Neutrophil (primary cell): ENCODE results near the gene MVB12B.
A peak's percentile ranks its signal among the peaks of the same experiment; 100 is the strongest.

Experiments used
- H3K27ac ChIP-seq: fragments of 200-600 bp; sonication (generic); 2 replicates; pipeline ENCODE4 v1.5.1; 2016; ENCODE audit warnings: mild to moderate bottlenecking, moderate library complexity
- H3K27me3 ChIP-seq: fragments of 200-600 bp; sonication (generic); 2 replicates; pipeline ENCODE4 v1.6.0; 2016; ENCODE audit warnings: mild to moderate bottlenecking
- H3K36me3 ChIP-seq: fragments of 200-600 bp; sonication (generic); 2 replicates; pipeline ENCODE4 v1.5.1; 2017
- H3K4me1 ChIP-seq, 2 experiments: fragments of 200-600 bp in 1 of 2; sonication (generic) in 1 of 2; 1 replicate in 1 of 2; 2 replicates in 1 of 2; pipeline versions ENCODE4 v1.5.1 to v1.6.1; 2013 to 2016; ENCODE audit warnings: low read depth in 1 of 2, low read length in 1 of 2, mild to moderate bottlenecking in 1 of 2, moderate library complexity in 1 of 2; ENCODE audit not compliant: control insufficient read depth in 1 of 2, insufficient read depth in 1 of 2
- H3K4me3 ChIP-seq, 2 experiments: fragments of 200-600 bp in 1 of 2; sonication (generic) in 1 of 2; 1 replicate in 1 of 2; 2 replicates in 1 of 2; pipeline ENCODE4 v1.5.1; 2013 to 2016; ENCODE audit warnings: low read depth in 1 of 2, low read length in 1 of 2, mild to moderate bottlenecking in 1 of 2, moderate library complexity in 1 of 2
- H3K9me3 ChIP-seq: fragments of 200-600 bp; sonication (generic); 2 replicates; pipeline ENCODE4 v1.5.1; 2016
- CTCF ChIP-seq: fragments of 200-600 bp; sonication (generic); IDR thresholded peaks from 2 replicates; pipeline ENCODE4 v1.5.1; 2016; ENCODE audit warnings: antibody characterized with exemption

MVB12B gene

GRCh38 chr9:126394802-126395201 is 68.2 kb downstream of the MVB12B start:
- Histone ChIP-seq H3K9me3 (no peaks in the 10 kb centered on the region), H3K36me3 (peaks cover 28% of the 10 kb centered on the region), H3K27me3 (no peaks in the 10 kb centered on the region), H3K4me1 (peaks cover 31 to 34% of the 10 kb centered on the region in 2 experiments), H3K4me3 (no peak overlapping the region), H3K27ac (no peak overlapping the region)
- no peak for TF ChIP-seq CTCF

- Histone ChIP-seq H3K27me3 (no peaks in the 10 kb centered on the region), H3K4me1 (peaks cover 25 to 27% of the 10 kb centered on the region in 2 experiments), H3K4me3 (no peak overlapping the region), H3K36me3 (peaks cover 28% of the 10 kb centered on the region), H3K9me3 (no peaks in the 10 kb centered on the region), H3K27ac (no peak overlapping the region)
- TF ChIP-seq CTCF, result no peak
Observed at GRCh38 chr9:126395439-126396212, 69.0 kb downstream of the MVB12B start.

GRCh38 chr9:126397056-126397455 is 70.4 kb downstream of the MVB12B start:
- H3K9me3 ChIP-seq, result no peaks in the 10 kb centered on the region
- H3K4me1 ChIP-seq, result peaks cover 22 to 25% of the 10 kb centered on the region in 2 experiments
- peaks cover 28% of the 10 kb centered on the region for H3K36me3 ChIP-seq
- no peak for TF ChIP-seq CTCF
- H3K4me3 ChIP-seq, result no peak overlapping the region
- H3K27ac ChIP-seq, result no peak overlapping the region
- H3K27me3 ChIP-seq, result no peaks in the 10 kb centered on the region

- H3K4me1 ChIP-seq, result peaks cover 27 to 31% of the 10 kb centered on the region in 2 experiments
- no peak overlapping the region for H3K4me3 ChIP-seq
- H3K27me3 ChIP-seq, result no peaks in the 10 kb centered on the region
- no peaks in the 10 kb centered on the region for H3K9me3 ChIP-seq
- TF ChIP-seq CTCF, result peak; percentile 97
- no peak overlapping the region for H3K27ac ChIP-seq
- H3K36me3 ChIP-seq, result peaks cover 25% of the 10 kb centered on the region
Observed at GRCh38 chr9:126398403-126399058, 71.9 kb downstream of the MVB12B start.

GRCh38 chr9:126399251-126399650 is 72.6 kb downstream of the MVB12B start:
- TF ChIP-seq CTCF, result no peak
- Histone ChIP-seq H3K27me3 (no peaks in the 10 kb centered on the region), H3K4me1 (peaks cover 27 to 31% of the 10 kb centered on the region in 2 experiments), H3K4me3 (no peak overlapping the region), H3K36me3 (peaks cover 20% of the 10 kb centered on the region), H3K9me3 (no peaks in the 10 kb centered on the region), H3K27ac (no peak overlapping the region)
